ENCODE results near the gene OR56B1. TPM values are rescaled to one million over a fixed set of nuclear protein-coding genes. Genes with fewer than 3 reads are reported as not detected.
A peak's percentile ranks its signal among the peaks of the same experiment; 100 is the strongest.

The OR56B1 gene
- total and polyA plus RNA-seq, 2 donors (not counting 1 experiment from before 2014, with no cell fraction given): 0.61 to 1.4 TPM

- POLR2A ChIA-PET: no interaction called here
- no peak for TF ChIP-seq CTCF (IDR thresholded peaks at IDR 0.05)
- no peak for TF ChIP-seq EZH2 (IDR thresholded peaks at IDR 0.05; ENCODE audit: borderline replicate concordance, insufficient read depth, low read depth, low read length, poor library complexity, severe bottlenecking)
- H3K36me3 ChIP-seq (replicated peaks in 1 of 2; ENCODE audit: control extremely low read depth in 1 of 2, control insufficient read depth in 1 of 2, extremely low read depth in 1 of 2, insufficient read depth in 2 of 2, low read length in 1 of 2): peaks cover 21 to 64% of the 10 kb centered on the region in 2 experiments
Measured at GRCh38 chr11:5696210-5696609, 40.0 kb upstream of the OR56B1 start.

GRCh38 chr11:5698281-5698680 lies 38.0 kb upstream of the OR56B1 start:
- peaks cover 43% of the 10 kb centered on the region for H4K20me1 ChIP-seq (ENCODE audit: control insufficient read depth, insufficient read depth, low read length, poor library complexity, severe bottlenecking)
- no peak overlapping the region for H3K9ac ChIP-seq (ENCODE audit: low read length)
- H3K27me3 Mint-ChIP-seq: no peaks in the 10 kb centered on the region
- H3K4me1 ChIP-seq (ENCODE audit: control insufficient read depth in 2 of 2, insufficient read depth in 2 of 2, low read length in 2 of 2): peaks cover 29 to 35% of the 10 kb centered on the region in 2 donors
- no peak overlapping the region for H3K4me2 ChIP-seq (replicated peaks; ENCODE audit: low read depth, low read length, poor library complexity, severe bottlenecking)
- no peaks in the 10 kb centered on the region for H3K9me3 ChIP-seq (ENCODE audit: control extremely low read depth in 1 of 3, control insufficient read depth in 2 of 3, insufficient read depth in 1 of 3, low read length in 2 of 3)
- H3K27me3 ChIP-seq (replicated peaks in 1 of 4; ENCODE audit: control extremely low read depth in 1 of 4, control insufficient read depth in 3 of 4, insufficient read depth in 4 of 4, low read length in 3 of 4): no peaks in the 10 kb centered on the region
- intact Hi-C loops (cut with micrococcal nuclease): no loop called here
- peak overlapping the region in 1 of 2 donors; percentile 50 for H3K27ac ChIP-seq (ENCODE audit: low read length in 2 of 2)
- ATAC-seq (ENCODE audit: low read depth): no peak
- ChIA-PET CTCF (interaction anchor here (1.0 to 4.5 kb wide), 2 partner anchors 8 to 15 kb away, joined by 3 to 42 read pairs; partner anchors contain the start of gene TRIM22), POLR2A (no interaction called here)
- no peak for DNase-seq
- no peak overlapping the region for H3K4me3 Mint-ChIP-seq
- peaks cover 72% of the 10 kb centered on the region for H3K4me1 Mint-ChIP-seq
- H3K27ac Mint-ChIP-seq: peak overlapping the region; percentile 56
- no CpG with 5 or more reads among the region's 7 CpGs for WGBS (ENCODE audit: insufficient coverage)
- no peaks in the 10 kb centered on the region for H3K9me3 Mint-ChIP-seq (ENCODE audit: insufficient read depth)
- TF ChIP-seq CTCF (IDR thresholded peaks at IDR 0.05): no peak
- no peak for TF ChIP-seq EZH2 (IDR thresholded peaks at IDR 0.05; ENCODE audit: borderline replicate concordance, insufficient read depth, low read depth, low read length, poor library complexity, severe bottlenecking)
- H3K4me3 ChIP-seq (ENCODE audit: control extremely low read depth in 1 of 5, extremely low read depth in 1 of 5, insufficient read depth in 1 of 5, low read depth in 2 of 5, low read length in 4 of 5): no peak overlapping the region
- peaks cover 91% of the 10 kb centered on the region for H3K79me2 ChIP-seq (ENCODE audit: control insufficient read depth, insufficient read depth, low read length)
- no peak overlapping the region for H2AFZ ChIP-seq (ENCODE audit: insufficient read depth, low read depth, low read length, poor library complexity, severe bottlenecking)
- peaks cover 21 to 76% of the 10 kb centered on the region in 2 experiments for H3K36me3 ChIP-seq (replicated peaks in 1 of 2; ENCODE audit: control extremely low read depth in 1 of 2, control insufficient read depth in 1 of 2, extremely low read depth in 1 of 2, insufficient read depth in 2 of 2, low read length in 1 of 2)

More at GRCh38 chr11:5696210-5696609, 40.0 kb upstream of the OR56B1 start:
- DNase-seq (no peak), ATAC-seq (ENCODE audit: low read depth) (no peak)
- no peaks in the 10 kb centered on the region for H3K9me3 ChIP-seq (ENCODE audit: control extremely low read depth in 1 of 3, control insufficient read depth in 2 of 3, insufficient read depth in 1 of 3, low read length in 2 of 3)
- Mint-ChIP-seq H3K27me3 (no peaks in the 10 kb centered on the region), H3K27ac (peak overlapping the region; percentile 53), H3K4me1 (peaks cover 72% of the 10 kb centered on the region), H3K9me3 (ENCODE audit: insufficient read depth) (no peaks in the 10 kb centered on the region), H3K4me3 (peak overlapping the region; percentile 44)
- H3K27ac ChIP-seq (ENCODE audit: low read length in 2 of 2): peak overlapping the region in 1 of 2 donors; percentile 34
- CTCF ChIA-PET: interaction anchor here (1.0 kb wide), 1 partner anchor 12 kb away, joined by 5 read pairs; no protein-coding TSS in a partner anchor
- peaks cover 96% of the 10 kb centered on the region for H3K79me2 ChIP-seq (ENCODE audit: control insufficient read depth, insufficient read depth, low read length)
- no peak overlapping the region for H3K9ac ChIP-seq (ENCODE audit: low read length)
- no peaks in the 10 kb centered on the region for H3K27me3 ChIP-seq (replicated peaks in 1 of 4; ENCODE audit: control extremely low read depth in 1 of 4, control insufficient read depth in 3 of 4, insufficient read depth in 4 of 4, low read length in 3 of 4)
- WGBS (ENCODE audit: insufficient coverage): 100% methylated on average over 2 of the region's 2 CpGs
- H3K4me2 ChIP-seq (replicated peaks; ENCODE audit: low read depth, low read length, poor library complexity, severe bottlenecking): no peak overlapping the region
- intact Hi-C loops (cut with micrococcal nuclease): no loop called here
- peaks cover 39 to 42% of the 10 kb centered on the region in 2 donors for H3K4me1 ChIP-seq (ENCODE audit: control insufficient read depth in 2 of 2, insufficient read depth in 2 of 2, low read length in 2 of 2)
- H4K20me1 ChIP-seq (ENCODE audit: control insufficient read depth, insufficient read depth, low read length, poor library complexity, severe bottlenecking): peaks cover 37% of the 10 kb centered on the region
- no peak overlapping the region for H2AFZ ChIP-seq (ENCODE audit: insufficient read depth, low read depth, low read length, poor library complexity, severe bottlenecking)
- no peak overlapping the region for H3K4me3 ChIP-seq (ENCODE audit: control extremely low read depth in 1 of 5, extremely low read depth in 1 of 5, insufficient read depth in 1 of 5, low read depth in 2 of 5, low read length in 4 of 5)

Data from B cell (primary cell).